Natural killer cell (primary cell): ENCODE data around the gene CCNK. TPM values are rescaled to one million over a fixed set of nuclear protein-coding genes. Genes with fewer than 3 reads are reported as not detected.

Source experiments
- ATAC-seq, 3 donors: fragments of 150-1000 bp in 2 of 3; fragments of 200-7000 bp in 1 of 3; cut with Tn5 transposase; 1 replicate in 1 of 3; 2 replicates in 2 of 3; pipeline ENCODE4 v1.10.0; 2021; ENCODE audit warnings: mild to moderate bottlenecking in 2 of 3, moderate library complexity in 2 of 3
- DNase-seq, 2 donors: peaks; one replicate each; pipeline versions ENCODE4 v3.0.0 to v3.0.0-alpha.2; 2013 to 2021; ENCODE audit warnings: mixed read lengths in 1 of 2
- H3K27ac ChIP-seq: one replicate; pipeline ENCODE4 v1.5.1; 2013; ENCODE audit warnings: mild to moderate bottlenecking, low read length
- H3K27me3 ChIP-seq: one replicate; pipeline ENCODE4 v1.6.1; 2013; ENCODE audit warnings: low read length; ENCODE audit not compliant: control insufficient read depth, insufficient read depth
- H3K36me3 ChIP-seq: one replicate; pipeline ENCODE4 v1.6.1; 2013; ENCODE audit warnings: low read length; ENCODE audit not compliant: control insufficient read depth, insufficient read depth
- H3K4me1 ChIP-seq: one replicate; pipeline ENCODE4 v1.6.1; 2013; ENCODE audit warnings: low read length; ENCODE audit not compliant: control insufficient read depth, insufficient read depth
- H3K4me3 ChIP-seq: one replicate; pipeline ENCODE4 v1.5.1; 2013; ENCODE audit warnings: low read length
- H3K9me3 ChIP-seq: one replicate; pipeline ENCODE4 v1.6.1; 2013; ENCODE audit warnings: low read length; ENCODE audit not compliant: control insufficient read depth, insufficient read depth
- H3K27ac Mint-ChIP-seq, 2 donors: one replicate each; pipeline ENCODE4 v1.8.0; 2022; ENCODE audit warnings: mild to moderate bottlenecking in 2 of 2, mixed read lengths in 2 of 2, moderate library complexity in 1 of 2
- H3K27me3 Mint-ChIP-seq, 2 donors: one replicate each; pipeline ENCODE4 v1.8.0; 2022; ENCODE audit warnings: low read depth in 2 of 2, mixed read lengths in 2 of 2
- H3K36me3 Mint-ChIP-seq: one replicate; pipeline ENCODE4 v1.8.0; 2022; ENCODE audit warnings: mixed read lengths
- H3K4me1 Mint-ChIP-seq, 2 donors: one replicate each; pipeline ENCODE4 v1.8.0; 2022; ENCODE audit warnings: mixed read lengths in 2 of 2
- H3K4me3 Mint-ChIP-seq: one replicate; pipeline ENCODE4 v1.8.0; 2022; ENCODE audit warnings: mild to moderate bottlenecking, moderate library complexity, mixed read lengths
- H3K9me3 Mint-ChIP-seq, 2 donors: one replicate each; pipeline ENCODE4 v1.8.0; 2022; ENCODE audit warnings: mixed read lengths in 2 of 2
- CTCF ChIP-seq: fragments of 200-600 bp; IDR thresholded peaks from one replicate; pipeline ENCODE4 v1.8.0; 2022; ENCODE audit warnings: antibody characterized with exemption
- WGBS: methylation state at CpG from one replicate; pipeline ENCODE4 v1.1.7; 2013; ENCODE audit warnings: missing lambda C conversion rate; ENCODE audit not compliant: insufficient coverage; 5-methylcytosine and 5-hydroxymethylcytosine counted together
- intact Hi-C: fragments of 100-400 bp; cut with micrococcal nuclease; formaldehyde crosslinking; loops from one replicate; pipeline ENCODE4 v1.14.2; 2022
- total RNA-seq, 4 donors: library from RNA; stranded (reverse); fragments of 120-200 nt in 1 of 4; gene quantifications; one replicate each; pipeline versions ENCODE4 v1.2.3 to v1.2.4, GENCODE V29; 2013 to 2022

Gene CCNK
- total RNA-seq, 3 donors from 2014 or later (not counting 1 experiment from before 2014, with no cell fraction given), result 155 to 168 (median 165) TPM

- Mint-ChIP-seq H3K27me3 (no peaks in the 10 kb centered on the region), H3K4me1 (no peaks in the 10 kb centered on the region), H3K27ac (peak overlapping the region in 1 of 2 donors; percentile 48), H3K9me3 (no peaks in the 10 kb centered on the region), H3K36me3 (no peaks in the 10 kb centered on the region), H3K4me3 (no peak overlapping the region)
- Histone ChIP-seq H3K4me1 (peaks cover 5% of the 10 kb centered on the region), H3K4me3 (no peak overlapping the region), H3K9me3 (no peaks in the 10 kb centered on the region), H3K36me3 (peaks cover 3% of the 10 kb centered on the region), H3K27me3 (no peaks in the 10 kb centered on the region), H3K27ac (no peak overlapping the region)
- DNase-seq (no peak), ATAC-seq (no peak)
- intact Hi-C loops, result no loop called here
- TF ChIP-seq CTCF, result no peak
- 91% methylated on average over 14 of the region's 14 CpGs for WGBS
These were observed 35.8 kb downstream of the CCNK start for GRCh38 chr14:99516871-99517642.

GRCh38 chr14:99517643-99518381 is 36.6 kb downstream of the CCNK start:
- H3K36me3 Mint-ChIP-seq, result no peaks in the 10 kb centered on the region
- no peaks in the 10 kb centered on the region for H3K4me1 Mint-ChIP-seq
- no peaks in the 10 kb centered on the region for H3K27me3 Mint-ChIP-seq
- no peak for TF ChIP-seq CTCF
- intact Hi-C loops, result loop anchor here (1.0 kb wide), 2 partner anchors 111 to 367 kb away; no protein-coding TSS in a partner anchor
- H3K4me3 ChIP-seq, result no peak overlapping the region
- H3K9me3 Mint-ChIP-seq, result no peaks in the 10 kb centered on the region
- ATAC-seq (no peak), DNase-seq (no peak)
- no peak overlapping the region for H3K27ac ChIP-seq
- no peaks in the 10 kb centered on the region for H3K36me3 ChIP-seq
- no peak overlapping the region for H3K4me3 Mint-ChIP-seq
- H3K9me3 ChIP-seq, result no peaks in the 10 kb centered on the region
- H3K27ac Mint-ChIP-seq, result peak overlapping the region in 1 of 2 donors; percentile 48
- H3K4me1 ChIP-seq, result peaks cover 5% of the 10 kb centered on the region
- no peaks in the 10 kb centered on the region for H3K27me3 ChIP-seq
- 61% methylated on average over 16 of the region's 16 CpGs for WGBS

GRCh38 chr14:99518441-99519346 is 37.5 kb downstream of the CCNK start:
- H3K36me3 ChIP-seq, result no peaks in the 10 kb centered on the region
- intact Hi-C loops, result loop anchor here (1.0 kb wide), 2 partner anchors 111 to 367 kb away; no protein-coding TSS in a partner anchor
- H3K27me3 Mint-ChIP-seq, result no peaks in the 10 kb centered on the region
- H3K36me3 Mint-ChIP-seq, result no peaks in the 10 kb centered on the region
- no peak overlapping the region for H3K27ac Mint-ChIP-seq
- H3K27ac ChIP-seq, result no peak overlapping the region
- no peaks in the 10 kb centered on the region for H3K4me1 Mint-ChIP-seq
- no peak overlapping the region for H3K4me3 ChIP-seq
- H3K27me3 ChIP-seq, result no peaks in the 10 kb centered on the region
- ATAC-seq (peak; percentile 82 to 97 (median 85)), DNase-seq (peak; percentile 80 to 89)
- no peaks in the 10 kb centered on the region for H3K9me3 ChIP-seq
- WGBS, result 39% methylated on average over 20 of the region's 21 CpGs
- H3K4me1 ChIP-seq, result peaks cover 5% of the 10 kb centered on the region
- TF ChIP-seq CTCF, result peak; percentile 97
- H3K4me3 Mint-ChIP-seq, result no peak overlapping the region
- H3K9me3 Mint-ChIP-seq, result no peaks in the 10 kb centered on the region
